Ascending aorta (tissue), 2 donors: Measurements from ENCODE around the gene STK32B. TPM values are rescaled to one million over a fixed set of nuclear protein-coding genes. Genes with fewer than 3 reads are reported as not detected.

ENCODE experiments used
- DNase-seq, 2 donors: peaks; one replicate each; pipeline ENCODE4 v3.0.0-alpha.2; 2019; ENCODE audit warnings: low spot score in 2 of 2
- H3K27ac ChIP-seq, 2 donors: fragments of 200-600 bp; sonication (generic); one replicate each; pipeline ENCODE4 v1.5.1; 2016 to 2017; ENCODE audit warnings: mild to moderate bottlenecking in 1 of 2
- H3K27me3 ChIP-seq: fragments of 200-600 bp; sonication (generic); one replicate; pipeline ENCODE4 v1.5.1; 2017
- H3K36me3 ChIP-seq, 2 donors: fragments of 200-600 bp; sonication (generic); one replicate each; pipeline ENCODE4 v1.5.1; 2016
- H3K4me1 ChIP-seq, 2 donors: fragments of 200-600 bp; sonication (generic); one replicate each; pipeline ENCODE4 v1.5.1; 2016 to 2017; ENCODE audit warnings: mild to moderate bottlenecking in 1 of 2
- H3K4me3 ChIP-seq, 2 donors: fragments of 200-600 bp; sonication (generic); one replicate each; pipeline ENCODE4 v1.5.1; 2016 to 2017; ENCODE audit warnings: mild to moderate bottlenecking in 1 of 2
- H3K9me3 ChIP-seq, 2 donors: fragments of 200-600 bp; sonication (generic); one replicate each; pipeline ENCODE4 v1.5.1; 2016
- intact Hi-C: fragments of 100-400 bp; cut with DNase I; formaldehyde crosslinking; loops from one replicate; pipeline ENCODE4 v1.15.1; 2023
- total RNA-seq: library from RNA; depleted of rRNA; stranded (reverse); fragments of >200 nt; gene quantifications from one replicate; pipeline ENCODE4 v1.1.0, GENCODE V29; 2016
- TF ChIP-seq, protein P1 (sequence below), 3 experiments: fragments of 200-600 bp in 2 of 3; fragments of 450-650 bp in 1 of 3; sonication (generic) in 2 of 3; IDR thresholded peaks; one replicate each; pipeline ENCODE4 v1.5.1; 2016 to 2019; ENCODE audit warnings: antibody characterized with exemption in 3 of 3, mild to moderate bottlenecking in 1 of 3, moderate library complexity in 1 of 3

STK32B gene
- total RNA-seq, 1 donor from 2014 or later: 2.3 TPM

DNA sequence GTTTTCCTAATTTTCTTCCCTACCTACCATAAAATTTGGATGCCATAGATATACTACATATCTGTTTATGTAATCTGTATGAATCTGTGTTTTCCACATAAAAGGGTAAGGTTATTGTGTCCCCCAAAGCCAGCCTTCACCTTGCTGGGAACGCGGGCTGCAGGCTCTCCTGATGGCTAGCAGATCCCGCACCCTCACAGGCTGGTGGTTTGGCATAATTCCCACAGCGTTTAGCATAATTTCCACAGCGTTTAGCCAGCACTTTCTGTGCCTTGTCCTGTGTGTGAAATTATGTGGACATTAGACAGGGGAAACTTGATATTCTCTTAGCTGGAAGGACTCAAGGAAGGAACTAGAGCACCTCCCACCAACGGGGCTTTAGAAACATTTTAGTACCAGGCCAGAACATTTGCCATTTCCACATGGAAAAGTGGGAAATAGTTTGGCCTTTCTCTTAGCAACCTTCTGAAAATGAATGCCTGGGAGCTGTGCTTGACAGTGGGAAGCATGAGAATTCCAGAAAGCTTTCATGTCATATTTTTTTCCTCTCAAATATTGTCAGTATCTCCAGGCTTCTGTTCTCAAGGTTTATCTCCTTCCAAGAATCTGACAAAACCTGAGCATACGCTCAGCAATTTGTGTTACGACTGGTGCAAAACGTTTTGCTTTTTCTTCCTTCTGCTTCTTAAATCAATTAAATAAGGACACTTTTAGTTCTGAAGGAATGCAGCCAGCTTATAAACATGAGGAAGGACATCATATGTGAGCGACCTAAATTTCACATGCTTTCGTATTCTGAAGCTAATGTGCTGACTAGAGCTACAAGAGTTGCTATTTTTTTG is 67.9 kb downstream of the STK32B start:
- H3K36me3 ChIP-seq: no peaks in the 10 kb centered on the region
- no peaks in the 10 kb centered on the region for H3K27me3 ChIP-seq
- DNase-seq: no peak
- H3K4me1 ChIP-seq: no peaks in the 10 kb centered on the region
- TF ChIP-seq, protein P1, sequence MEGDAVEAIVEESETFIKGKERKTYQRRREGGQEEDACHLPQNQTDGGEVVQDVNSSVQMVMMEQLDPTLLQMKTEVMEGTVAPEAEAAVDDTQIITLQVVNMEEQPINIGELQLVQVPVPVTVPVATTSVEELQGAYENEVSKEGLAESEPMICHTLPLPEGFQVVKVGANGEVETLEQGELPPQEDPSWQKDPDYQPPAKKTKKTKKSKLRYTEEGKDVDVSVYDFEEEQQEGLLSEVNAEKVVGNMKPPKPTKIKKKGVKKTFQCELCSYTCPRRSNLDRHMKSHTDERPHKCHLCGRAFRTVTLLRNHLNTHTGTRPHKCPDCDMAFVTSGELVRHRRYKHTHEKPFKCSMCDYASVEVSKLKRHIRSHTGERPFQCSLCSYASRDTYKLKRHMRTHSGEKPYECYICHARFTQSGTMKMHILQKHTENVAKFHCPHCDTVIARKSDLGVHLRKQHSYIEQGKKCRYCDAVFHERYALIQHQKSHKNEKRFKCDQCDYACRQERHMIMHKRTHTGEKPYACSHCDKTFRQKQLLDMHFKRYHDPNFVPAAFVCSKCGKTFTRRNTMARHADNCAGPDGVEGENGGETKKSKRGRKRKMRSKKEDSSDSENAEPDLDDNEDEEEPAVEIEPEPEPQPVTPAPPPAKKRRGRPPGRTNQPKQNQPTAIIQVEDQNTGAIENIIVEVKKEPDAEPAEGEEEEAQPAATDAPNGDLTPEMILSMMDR (IDR thresholded peaks at IDR 0.05): no peak
- H3K4me3 ChIP-seq: no peak overlapping the region
- H3K9me3 ChIP-seq: no peaks in the 10 kb centered on the region
- intact Hi-C loops: no loop called here
- H3K27ac ChIP-seq: no peak overlapping the region

GRCh38 chr4:5120067-5120466 is 68.8 kb downstream of the STK32B start:
- H3K27me3 ChIP-seq: no peaks in the 10 kb centered on the region
- no peak overlapping the region for H3K27ac ChIP-seq
- no peak overlapping the region for H3K4me3 ChIP-seq
- no peaks in the 10 kb centered on the region for H3K4me1 ChIP-seq
- intact Hi-C loops: no loop called here
- no peaks in the 10 kb centered on the region for H3K9me3 ChIP-seq
- TF ChIP-seq, protein P1 (IDR thresholded peaks at IDR 0.05): no peak
- H3K36me3 ChIP-seq: no peaks in the 10 kb centered on the region
- no peak for DNase-seq

DNA sequence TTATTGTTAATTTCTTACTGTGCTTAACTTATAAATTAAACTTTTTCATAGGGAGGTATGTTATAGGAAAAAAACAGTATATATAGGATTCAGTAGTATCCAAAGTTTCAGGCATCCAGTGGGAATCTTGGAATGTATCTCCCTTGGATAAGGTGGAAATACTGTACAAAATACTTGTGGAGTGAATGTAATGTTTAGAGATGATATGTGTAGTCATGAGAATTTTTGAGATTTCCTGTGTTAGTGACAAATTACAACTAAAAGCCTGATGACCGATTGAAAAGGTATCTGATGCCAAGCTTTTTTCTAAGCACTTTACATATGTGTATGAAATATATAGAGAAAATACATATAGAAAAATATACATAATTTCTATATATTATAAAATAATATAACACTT is 69.2 kb downstream of the STK32B start:
- H3K9me3 ChIP-seq: no peaks in the 10 kb centered on the region
- no peak overlapping the region for H3K27ac ChIP-seq
- intact Hi-C loops: no loop called here
- no peaks in the 10 kb centered on the region for H3K27me3 ChIP-seq
- TF ChIP-seq, protein P1 (IDR thresholded peaks at IDR 0.05): no peak
- no peaks in the 10 kb centered on the region for H3K36me3 ChIP-seq
- no peaks in the 10 kb centered on the region for H3K4me1 ChIP-seq
- H3K4me3 ChIP-seq: no peak overlapping the region
- no peak for DNase-seq

DNA sequence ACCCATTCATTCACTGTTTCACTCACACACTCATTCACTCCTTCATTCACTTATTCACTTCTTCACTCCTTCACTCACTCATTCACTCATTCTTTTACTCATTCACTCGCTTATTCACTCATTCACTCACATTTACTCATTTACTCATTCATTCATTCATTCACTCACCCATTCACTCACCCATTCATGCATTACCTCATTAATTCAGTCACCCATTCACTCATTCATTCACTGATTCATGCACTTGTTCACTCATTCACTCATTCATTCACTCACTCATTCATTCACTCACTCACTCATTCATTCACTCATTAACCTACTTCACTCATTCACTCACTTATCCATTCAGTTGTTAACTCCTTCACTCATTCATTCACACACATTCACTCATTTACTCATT is 70.8 kb downstream of the STK32B start:
- Histone ChIP-seq H3K4me3 (no peak overlapping the region), H3K36me3 (no peaks in the 10 kb centered on the region), H3K27ac (no peak overlapping the region), H3K9me3 (no peaks in the 10 kb centered on the region), H3K4me1 (no peaks in the 10 kb centered on the region), H3K27me3 (no peaks in the 10 kb centered on the region)
- intact Hi-C loops: no loop called here
- no peak for DNase-seq
- TF ChIP-seq, protein P1 (IDR thresholded peaks at IDR 0.05): no peak

- Histone ChIP-seq H3K27me3 (no peaks in the 10 kb centered on the region), H3K9me3 (no peaks in the 10 kb centered on the region), H3K36me3 (no peaks in the 10 kb centered on the region), H3K4me1 (no peaks in the 10 kb centered on the region), H3K27ac (no peak overlapping the region), H3K4me3 (no peak overlapping the region)
- no peak for DNase-seq
- TF ChIP-seq, protein P1 (IDR thresholded peaks at IDR 0.05): no peak
- intact Hi-C loops: no loop called here
These were observed 73.6 kb downstream of the STK32B start for GRCh38 chr4:5124876-5125275.
